ENCODE measurements around the gene RBMS1.

DNA sequence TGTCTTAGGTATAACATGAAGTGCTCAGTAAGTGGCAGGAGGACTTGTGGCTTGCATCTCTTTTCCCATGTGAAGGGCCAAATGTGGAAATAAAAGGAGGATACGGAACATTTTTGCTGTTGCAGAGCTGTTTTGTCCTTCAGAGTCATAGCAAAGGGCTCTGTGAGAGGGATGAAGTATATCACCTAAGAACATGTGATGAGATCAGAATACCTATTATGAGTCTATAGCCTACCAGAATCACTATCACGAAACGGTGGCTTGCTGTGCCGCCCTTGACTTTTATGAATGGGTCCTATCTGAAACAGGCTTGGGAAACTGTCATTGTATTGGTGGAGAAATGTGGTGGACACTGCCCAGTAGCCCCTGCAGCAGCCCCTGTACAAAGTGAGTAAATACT, 226.6 kb downstream of the RBMS1 start:
- TF ChIP-seq POLR2A (IDR thresholded peaks at IDR 0.05; ENCODE audit: low read depth, low read length) (no peak), SPI1 (IDR thresholded peaks at IDR 0.05; ENCODE audit: low read depth, low read length) (no peak)

Data from GM12891 (cell line).